Neural crest cell (in vitro differentiated cells): ENCODE results near the gene SPINK8. TPM values are rescaled to one million over a fixed set of nuclear protein-coding genes. Genes with fewer than 3 reads are reported as not detected.

Experiments used
- DNase-seq: peaks from one replicate; pipeline ENCODE4 v3.0.0; 2021; ENCODE audit warnings: low read depth, mixed read lengths, low spot score
- H3K27ac Mint-ChIP-seq: one replicate; pipeline ENCODE4 v1.8.0; 2021; ENCODE audit warnings: mild to moderate bottlenecking, mixed read lengths; ENCODE audit not compliant: unreplicated experiment
- H3K27me3 Mint-ChIP-seq: 2 replicates; pipeline ENCODE4 v1.8.0; 2021; ENCODE audit warnings: low read depth, mild to moderate bottlenecking, mixed read lengths
- H3K36me3 Mint-ChIP-seq: 2 replicates; pipeline ENCODE4 v1.8.0; 2021; ENCODE audit warnings: low read depth, mild to moderate bottlenecking, mixed read lengths
- H3K4me1 Mint-ChIP-seq: 2 replicates; pipeline ENCODE4 v1.8.0; 2021; ENCODE audit warnings: mixed read lengths
- H3K4me3 Mint-ChIP-seq: one replicate; pipeline ENCODE4 v1.8.0; 2021; ENCODE audit warnings: mild to moderate bottlenecking, mixed read lengths
- H3K9me3 Mint-ChIP-seq: 2 replicates; pipeline ENCODE4 v1.8.0; 2021; ENCODE audit warnings: mixed read lengths
- total RNA-seq: library from RNA; stranded (reverse); gene quantifications from 2 replicates; pipeline ENCODE4 v1.2.1, GENCODE V29; 2021
- TF ChIP-seq, protein P1 (sequence below): fragments of 200-600 bp; sonication (generic); conservative IDR thresholded peaks from 2 replicates; pipeline ENCODE4 v1.5.0; 2021; ENCODE audit warnings: antibody characterized with exemption, mild to moderate bottlenecking

The SPINK8 gene
- total RNA-seq, 1 donor from 2014 or later, result not detected

DNA sequence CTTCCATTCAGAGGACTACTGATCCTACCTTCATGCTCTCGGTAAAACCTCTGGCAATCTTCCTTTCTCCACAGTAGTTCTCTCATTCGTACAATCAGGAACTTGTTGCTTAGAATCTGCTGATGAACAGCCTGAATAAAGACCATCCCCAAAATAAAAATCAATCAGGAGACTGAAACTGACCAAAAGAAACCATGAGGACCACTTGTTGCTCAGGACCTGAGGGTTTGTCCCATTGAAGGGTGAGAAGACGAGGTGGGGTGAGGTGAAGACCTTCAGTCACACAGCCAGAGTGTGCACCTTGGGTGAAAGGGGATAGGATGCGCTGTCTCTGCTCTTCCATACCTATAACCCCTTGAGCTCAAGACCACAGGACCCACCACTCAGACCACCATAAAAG is 36.8 kb downstream of the SPINK8 start:
- no peak overlapping the region for H3K4me3 Mint-ChIP-seq
- no peak for DNase-seq
- peaks cover 13% of the 10 kb centered on the region for H3K4me1 Mint-ChIP-seq
- peaks cover 27% of the 10 kb centered on the region for H3K36me3 Mint-ChIP-seq
- no peaks in the 10 kb centered on the region for H3K9me3 Mint-ChIP-seq
- H3K27me3 Mint-ChIP-seq, result no peaks in the 10 kb centered on the region
- H3K27ac Mint-ChIP-seq, result no peak overlapping the region
- TF ChIP-seq, protein P1, sequence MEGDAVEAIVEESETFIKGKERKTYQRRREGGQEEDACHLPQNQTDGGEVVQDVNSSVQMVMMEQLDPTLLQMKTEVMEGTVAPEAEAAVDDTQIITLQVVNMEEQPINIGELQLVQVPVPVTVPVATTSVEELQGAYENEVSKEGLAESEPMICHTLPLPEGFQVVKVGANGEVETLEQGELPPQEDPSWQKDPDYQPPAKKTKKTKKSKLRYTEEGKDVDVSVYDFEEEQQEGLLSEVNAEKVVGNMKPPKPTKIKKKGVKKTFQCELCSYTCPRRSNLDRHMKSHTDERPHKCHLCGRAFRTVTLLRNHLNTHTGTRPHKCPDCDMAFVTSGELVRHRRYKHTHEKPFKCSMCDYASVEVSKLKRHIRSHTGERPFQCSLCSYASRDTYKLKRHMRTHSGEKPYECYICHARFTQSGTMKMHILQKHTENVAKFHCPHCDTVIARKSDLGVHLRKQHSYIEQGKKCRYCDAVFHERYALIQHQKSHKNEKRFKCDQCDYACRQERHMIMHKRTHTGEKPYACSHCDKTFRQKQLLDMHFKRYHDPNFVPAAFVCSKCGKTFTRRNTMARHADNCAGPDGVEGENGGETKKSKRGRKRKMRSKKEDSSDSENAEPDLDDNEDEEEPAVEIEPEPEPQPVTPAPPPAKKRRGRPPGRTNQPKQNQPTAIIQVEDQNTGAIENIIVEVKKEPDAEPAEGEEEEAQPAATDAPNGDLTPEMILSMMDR, result no peak

DNA sequence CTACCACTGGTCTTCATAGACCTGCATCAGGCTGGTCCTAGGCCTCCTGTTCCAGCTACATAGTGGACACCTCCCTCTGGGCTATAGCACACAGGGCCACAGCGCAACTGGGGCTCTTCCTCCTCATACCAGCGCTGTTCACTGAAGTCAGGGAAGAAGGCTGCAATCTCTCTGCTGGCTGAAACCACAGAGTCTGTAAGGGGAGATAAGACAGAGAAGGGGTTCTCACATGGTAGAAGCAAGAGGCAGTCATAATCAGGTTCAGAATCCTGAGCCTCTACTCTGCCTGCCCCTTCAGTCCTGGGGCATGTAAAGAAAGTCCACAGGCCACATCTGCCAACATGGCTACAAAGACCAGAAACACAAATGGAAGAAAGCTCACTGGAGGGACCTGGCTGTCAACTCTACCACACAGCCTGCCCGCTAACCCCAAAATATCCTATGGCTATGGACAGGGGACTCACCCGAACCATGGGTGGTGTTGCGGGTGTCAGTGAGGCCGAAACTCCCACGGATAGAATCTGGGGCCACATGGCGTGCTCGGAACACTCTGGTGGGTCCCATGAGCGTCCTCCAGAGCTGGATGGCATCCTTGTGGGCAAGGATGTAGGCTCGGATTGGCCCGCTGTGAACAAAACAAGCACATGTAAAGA is 38.7 kb downstream of the SPINK8 start:
- H3K9me3 Mint-ChIP-seq, result peaks cover 2% of the 10 kb centered on the region
- H3K27ac Mint-ChIP-seq, result no peak overlapping the region
- TF ChIP-seq, protein P1, result no peak
- peaks cover 33% of the 10 kb centered on the region for H3K36me3 Mint-ChIP-seq
- peaks cover 3% of the 10 kb centered on the region for H3K4me1 Mint-ChIP-seq
- DNase-seq, result no peak
- H3K4me3 Mint-ChIP-seq, result no peak overlapping the region
- H3K27me3 Mint-ChIP-seq, result no peaks in the 10 kb centered on the region

DNA sequence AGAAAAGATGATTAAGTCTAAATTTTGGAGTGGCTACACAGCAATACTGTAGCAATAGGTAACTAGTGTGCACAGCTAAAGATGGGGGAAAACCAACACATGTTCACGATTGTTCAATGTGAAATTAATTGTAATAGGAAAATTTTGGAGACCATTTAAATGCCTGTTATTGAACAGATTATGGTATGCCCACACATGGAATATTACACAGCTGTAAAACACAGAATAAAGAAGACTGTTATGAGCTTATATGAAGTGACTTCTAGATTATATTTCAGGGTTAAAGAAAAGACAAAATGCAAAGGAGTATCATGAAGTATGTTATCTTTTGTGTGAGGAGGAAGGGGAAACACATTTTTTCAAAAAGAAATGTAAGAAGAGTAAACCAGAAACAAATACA is 43.8 kb downstream of the SPINK8 start:
- Mint-ChIP-seq H3K9me3 (peaks cover 13% of the 10 kb centered on the region), H3K4me1 (no peaks in the 10 kb centered on the region), H3K36me3 (peaks cover 43% of the 10 kb centered on the region), H3K27me3 (no peaks in the 10 kb centered on the region), H3K4me3 (no peak overlapping the region), H3K27ac (no peak overlapping the region)
- TF ChIP-seq, protein P1, result no peak
- DNase-seq, result no peak

DNA sequence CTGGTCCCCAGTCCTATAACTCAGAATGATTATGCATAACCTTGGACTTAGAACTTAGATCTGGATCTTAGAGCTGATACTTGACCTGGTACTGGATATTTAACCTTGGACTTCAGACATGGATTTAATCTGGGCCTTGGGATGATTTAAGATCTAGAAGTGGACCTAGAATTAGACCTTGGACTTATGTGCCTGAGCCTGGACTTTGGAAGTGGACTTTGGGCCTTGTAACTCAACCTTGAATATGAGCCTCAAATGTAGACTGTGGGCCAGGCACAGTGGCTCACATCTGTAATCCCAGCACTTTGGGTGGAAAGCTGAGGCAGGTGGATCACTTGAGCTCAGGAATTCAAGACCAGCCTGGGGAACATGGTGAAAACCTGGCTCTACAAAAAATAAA is 46.4 kb downstream of the SPINK8 start:
- Mint-ChIP-seq H3K4me1 (no peaks in the 10 kb centered on the region), H3K9me3 (peaks cover 16% of the 10 kb centered on the region), H3K27me3 (no peaks in the 10 kb centered on the region), H3K27ac (no peak overlapping the region), H3K4me3 (no peak overlapping the region), H3K36me3 (peaks cover 30% of the 10 kb centered on the region)
- DNase-seq, result no peak
- TF ChIP-seq, protein P1, result no peak

DNA sequence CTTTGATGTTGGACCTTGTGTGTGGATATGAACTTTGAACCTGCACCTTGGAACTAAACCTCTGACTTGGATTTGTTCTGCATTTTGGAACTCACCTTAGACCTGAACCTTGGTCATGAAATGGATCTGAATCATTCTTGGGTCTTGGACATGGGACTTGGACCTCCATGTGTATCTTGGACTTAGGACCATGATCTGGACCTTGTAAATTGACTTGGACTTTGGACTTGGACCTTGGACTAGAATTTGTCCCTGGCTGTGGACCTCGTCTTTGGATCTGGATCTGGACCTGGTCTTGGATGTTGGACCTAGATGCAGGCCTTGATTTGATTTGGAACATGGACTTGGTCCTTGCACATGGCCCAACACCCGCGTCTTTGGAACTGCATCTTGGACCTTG is 47.2 kb downstream of the SPINK8 start:
- Mint-ChIP-seq H3K27me3 (no peaks in the 10 kb centered on the region), H3K27ac (no peak overlapping the region), H3K36me3 (peaks cover 28% of the 10 kb centered on the region), H3K4me1 (no peaks in the 10 kb centered on the region), H3K4me3 (no peak overlapping the region), H3K9me3 (peaks cover 16% of the 10 kb centered on the region)
- DNase-seq, result no peak
- TF ChIP-seq, protein P1, result no peak
